ENCODE results near the gene CALR.

GRCh38 chr19:12918253-12918652 is 20.2 kb upstream of the CALR start:
- TF ChIP-seq BHLHE40 (IDR thresholded peaks at IDR 0.05; ENCODE audit: borderline replicate concordance) (no peak), L3MBTL2 (conservative IDR thresholded peaks at IDR 0.05) (no peak), ZNF384 (IDR thresholded peaks at IDR 0.05) (no peak), FOXA1 (IDR thresholded peaks at IDR 0.05) (no peak), TARDBP (IDR thresholded peaks at IDR 0.05) (no peak), SP1 (IDR thresholded peaks at IDR 0.05) (no peak), ELF4 (IDR thresholded peaks at IDR 0.05) (no peak), LEF1 (IDR thresholded peaks at IDR 0.05; ENCODE audit: borderline replicate concordance) (no peak), FOXM1 (IDR thresholded peaks at IDR 0.05; ENCODE audit: borderline replicate concordance) (no peak), PKNOX1 (IDR thresholded peaks at IDR 0.05) (no peak), ARNT (IDR thresholded peaks at IDR 0.05) (no peak), HDGF (IDR thresholded peaks at IDR 0.05; ENCODE audit: borderline replicate concordance) (no peak), FOXK2 (IDR thresholded peaks at IDR 0.05) (no peak)
